ENCODE measurements around the gene FXYD6.

DNA sequence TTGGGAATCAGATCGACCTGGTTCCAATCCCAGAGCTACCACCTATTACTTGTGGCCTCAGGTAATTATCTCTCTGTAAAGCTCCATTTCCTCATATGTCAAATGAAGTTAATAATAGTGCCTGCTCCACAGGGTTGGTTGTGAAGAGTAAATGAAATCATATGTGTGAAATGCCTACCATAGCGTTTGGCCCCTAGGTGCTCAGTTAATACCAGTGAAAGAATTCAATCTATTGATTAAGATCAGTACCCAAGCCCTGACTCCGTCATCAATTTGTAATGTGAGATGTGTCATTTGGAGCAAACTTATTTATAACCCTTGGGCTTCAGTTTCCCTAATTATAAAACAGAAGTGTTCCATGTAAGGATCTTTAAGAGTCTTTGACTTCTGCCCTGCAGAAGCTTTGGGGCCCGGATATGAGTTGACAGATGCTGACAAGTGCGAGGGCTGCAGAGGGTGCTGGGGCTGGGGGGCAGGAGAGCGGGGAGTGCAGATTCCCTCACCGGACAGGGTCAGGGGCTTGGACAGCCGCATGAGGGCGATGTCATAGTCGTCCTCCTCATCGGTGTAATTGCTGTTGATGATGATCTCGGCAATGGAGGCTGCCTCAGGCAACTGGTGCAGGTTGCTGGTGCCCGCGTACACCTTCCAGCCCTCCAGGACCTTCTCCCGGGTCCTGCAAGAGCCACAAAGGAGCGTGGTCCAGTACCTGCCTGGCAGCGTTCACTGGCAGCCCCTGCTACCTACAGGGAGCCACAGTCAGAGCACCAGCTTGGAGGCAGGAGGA is 31.8 kb upstream of the FXYD6 start:
- TF ChIP-seq CTCF (conservative IDR thresholded peaks at IDR 0.05): no peak
- TF ChIP-seq ZFX (IDR thresholded peaks at IDR 0.05): no peak

Measured in C4-2B (cell line).